T-cell (primary cell): Measurements from ENCODE around the gene TMEM18. TPM values are rescaled to one million over a fixed set of nuclear protein-coding genes. Genes with fewer than 3 reads are reported as not detected.

Experiments used
- ATAC-seq, 4 experiments: fragments of 200-7000 bp in 3 of 4; fragments of 150-1000 bp in 1 of 4; cut with Tn5 transposase; replicated peaks in 1 of 4; 1 replicate in 3 of 4; 2 replicates in 1 of 4; pipeline ENCODE4 v1.10.0; 2021; ENCODE audit warnings: moderate library complexity in 3 of 4, mild to moderate bottlenecking in 2 of 4, moderate number of reproducible peaks in 1 of 4
- CTCF ChIA-PET, 2 donors: fragments of 300-600 bp; sonication (Branson Sonifier 250); formaldehyde crosslinking; loops; one replicate each; lab custom pipeline; 2022; ENCODE audit warnings: antibody characterized with exemption in 2 of 2; lab: Charles Lee
- POLR2A ChIA-PET, 2 donors: fragments of 300-600 bp; sonication (Branson Sonifier 250); formaldehyde crosslinking; loops; one replicate each; lab custom pipeline; 2022; ENCODE audit warnings: antibody characterized with exemption in 2 of 2; lab: Charles Lee
- DNase-seq, 35 experiments: peaks; one replicate each; pipeline versions ENCODE4 v3.0.0 to v3.0.0-alpha.2; 2013 to 2023
- H3K27ac ChIP-seq: one replicate; pipeline ENCODE4 v1.5.1; 2013; ENCODE audit warnings: low read length
- H3K27me3 ChIP-seq, 2 experiments: replicated peaks in 1 of 2; 1 replicate in 1 of 2; 2 replicates in 1 of 2; pipeline versions ENCODE4 v1.6.1 to v1.7.0; 2013; ENCODE audit warnings: low read length in 1 of 2, mixed read lengths in 1 of 2; ENCODE audit not compliant: control insufficient read depth in 2 of 2, insufficient read depth in 2 of 2; ENCODE audit errors: extremely low read depth in 1 of 2
- H3K36me3 ChIP-seq, 2 donors: 1 replicate in 1 of 2; 2 replicates in 1 of 2; pipeline versions ENCODE4 v1.6.1 to v1.7.0; 2013; ENCODE audit warnings: low read length in 1 of 2; ENCODE audit not compliant: control insufficient read depth in 2 of 2, insufficient read depth in 1 of 2; ENCODE audit errors: extremely low read depth in 1 of 2
- H3K4me1 ChIP-seq, 2 experiments: 1 replicate in 1 of 2; 2 replicates in 1 of 2; pipeline versions ENCODE4 v1.6.1 to v1.7.0; 2013; ENCODE audit warnings: low read length in 2 of 2, mixed read lengths in 1 of 2; ENCODE audit not compliant: insufficient read depth in 2 of 2, control insufficient read depth in 1 of 2; ENCODE audit errors: extremely low read depth in 1 of 2
- H3K4me3 ChIP-seq, 2 donors: 1 replicate in 1 of 2; 2 replicates in 1 of 2; pipeline versions ENCODE4 v1.5.1 to v1.7.0; 2013; ENCODE audit warnings: mild to moderate bottlenecking in 2 of 2, low read length in 1 of 2, moderate library complexity in 1 of 2; ENCODE audit not compliant: control insufficient read depth in 1 of 2; ENCODE audit errors: extremely low read depth in 1 of 2
- H3K9me3 ChIP-seq: 2 replicates; pipeline ENCODE4 v1.7.0; 2013
- H3K27ac Mint-ChIP-seq, 2 donors: one replicate each; pipeline ENCODE4 v1.8.0; 2020 to 2021; ENCODE audit warnings: mild to moderate bottlenecking in 2 of 2, mixed read lengths in 2 of 2
- H3K27me3 Mint-ChIP-seq, 2 donors: one replicate each; pipeline ENCODE4 v1.8.0; 2021 to 2022; ENCODE audit warnings: mixed read lengths in 2 of 2
- H3K36me3 Mint-ChIP-seq: one replicate; pipeline ENCODE4 v1.8.0; 2021; ENCODE audit warnings: mixed read lengths
- H3K4me1 Mint-ChIP-seq, 3 donors: one replicate each; pipeline ENCODE4 v1.8.0; 2020 to 2022; ENCODE audit warnings: mixed read lengths in 3 of 3, mild to moderate bottlenecking in 1 of 3
- H3K4me3 Mint-ChIP-seq, 3 donors: one replicate each; pipeline ENCODE4 v1.8.0; 2020 to 2022; ENCODE audit warnings: mild to moderate bottlenecking in 3 of 3, mixed read lengths in 3 of 3, moderate library complexity in 3 of 3
- H3K9me3 Mint-ChIP-seq, 3 donors: one replicate each; pipeline ENCODE4 v1.8.0; 2020 to 2022; ENCODE audit warnings: mixed read lengths in 3 of 3
- WGBS: methylation state at CpG from one replicate; pipeline ENCODE4 v1.1.5; 2013; ENCODE audit warnings: missing lambda C conversion rate; ENCODE audit not compliant: insufficient coverage; 5-methylcytosine and 5-hydroxymethylcytosine counted together
- total RNA-seq, 35 experiments: library from RNA in 6 of 35; stranded (reverse) in 6 of 35; fragments of 120-200 nt in 1 of 35; gene quantifications; one replicate each; pipeline versions ENCODE4 v1.2.1 to v1.2.4 and lab custom pipeline; 2013 to 2026

The TMEM18 gene
- total RNA-seq, 5 donors from 2014 or later (not counting 1 experiment from before 2014, with no cell fraction given): 22.8 to 29.8 (median 28.8) TPM

- Mint-ChIP-seq H3K27me3 (peaks cover 0 to 12% of the 10 kb centered on the region in 2 donors), H3K4me3 (no peak overlapping the region), H3K36me3 (no peaks in the 10 kb centered on the region), H3K9me3 (peaks cover 0 to 3% (median 0%) of the 10 kb centered on the region in 3 donors), H3K27ac (no peak overlapping the region), H3K4me1 (no peaks in the 10 kb centered on the region)
- H3K27ac ChIP-seq: no peak overlapping the region
- no peak for ATAC-seq
- H3K4me1 ChIP-seq: no peaks in the 10 kb centered on the region
- H3K27me3 ChIP-seq: peaks cover 0 to 10% of the 10 kb centered on the region in 2 experiments
- DNase-seq: no peak
- 90% methylated on average over 5 of the region's 9 CpGs for WGBS
- H3K9me3 ChIP-seq: no peaks in the 10 kb centered on the region
- no peaks in the 10 kb centered on the region for H3K36me3 ChIP-seq
- no peak overlapping the region for H3K4me3 ChIP-seq
- CTCF ChIA-PET: no interaction called here
- POLR2A ChIA-PET: no interaction called here
These were observed 49.9 kb downstream of the TMEM18 start for GRCh38 chr2:627340-627709.

- no peak overlapping the region for H3K4me3 ChIP-seq
- H3K9me3 ChIP-seq: no peaks in the 10 kb centered on the region
- H3K27ac ChIP-seq: no peak overlapping the region
- ChIA-PET CTCF (no interaction called here), POLR2A (no interaction called here)
- H3K36me3 ChIP-seq: no peaks in the 10 kb centered on the region
- Mint-ChIP-seq H3K36me3 (no peaks in the 10 kb centered on the region), H3K4me1 (no peaks in the 10 kb centered on the region), H3K4me3 (no peak overlapping the region), H3K27ac (no peak overlapping the region), H3K9me3 (peaks cover 0 to 1% (median 0%) of the 10 kb centered on the region in 3 donors), H3K27me3 (peaks cover 0 to 11% of the 10 kb centered on the region in 2 donors)
- 90% methylated on average over 8 of the region's 14 CpGs for WGBS
- H3K4me1 ChIP-seq: no peaks in the 10 kb centered on the region
- H3K27me3 ChIP-seq: peaks cover 0 to 10% of the 10 kb centered on the region in 2 experiments
- no peak for ATAC-seq
- no peak for DNase-seq
These were observed 50.5 kb downstream of the TMEM18 start for GRCh38 chr2:626491-627339.

- Histone ChIP-seq H3K27me3 (peaks cover 0 to 10% of the 10 kb centered on the region in 2 experiments), H3K27ac (no peak overlapping the region), H3K4me3 (no peak overlapping the region), H3K36me3 (no peaks in the 10 kb centered on the region), H3K9me3 (no peaks in the 10 kb centered on the region), H3K4me1 (no peaks in the 10 kb centered on the region)
- no peaks in the 10 kb centered on the region for H3K36me3 Mint-ChIP-seq
- CTCF ChIA-PET: no interaction called here
- H3K27me3 Mint-ChIP-seq: peaks cover 0 to 9% of the 10 kb centered on the region in 2 donors
- no peaks in the 10 kb centered on the region for H3K4me1 Mint-ChIP-seq
- H3K27ac Mint-ChIP-seq: no peak overlapping the region
- H3K4me3 Mint-ChIP-seq: no peak overlapping the region
- DNase-seq (no peak), ATAC-seq (no peak)
- POLR2A ChIA-PET: no interaction called here
- WGBS: 72% methylated on average over 7 of the region's 12 CpGs
- no peaks in the 10 kb centered on the region for H3K9me3 Mint-ChIP-seq
These were observed 51.5 kb downstream of the TMEM18 start for GRCh38 chr2:625415-626333.

GRCh38 chr2:624551-625347 lies 52.5 kb downstream of the TMEM18 start:
- Mint-ChIP-seq H3K36me3 (no peaks in the 10 kb centered on the region), H3K4me1 (no peaks in the 10 kb centered on the region), H3K4me3 (no peak overlapping the region), H3K27me3 (peaks cover 0 to 9% of the 10 kb centered on the region in 2 donors), H3K27ac (no peak overlapping the region), H3K9me3 (no peaks in the 10 kb centered on the region)
- Histone ChIP-seq H3K4me3 (no peak overlapping the region), H3K36me3 (no peaks in the 10 kb centered on the region), H3K27ac (no peak overlapping the region), H3K9me3 (no peaks in the 10 kb centered on the region), H3K4me1 (no peaks in the 10 kb centered on the region), H3K27me3 (peaks cover 0 to 10% of the 10 kb centered on the region in 2 experiments)
- POLR2A ChIA-PET: no interaction called here
- CTCF ChIA-PET: no interaction called here
- DNase-seq (no peak), ATAC-seq (no peak)
- WGBS: 71% methylated on average over 9 of the region's 11 CpGs

- no peak overlapping the region for H3K27ac ChIP-seq
- no peaks in the 10 kb centered on the region for H3K36me3 ChIP-seq
- peaks cover 0 to 9% of the 10 kb centered on the region in 2 donors for H3K27me3 Mint-ChIP-seq
- no peaks in the 10 kb centered on the region for H3K4me1 Mint-ChIP-seq
- H3K27me3 ChIP-seq: peaks cover 0 to 10% of the 10 kb centered on the region in 2 experiments
- WGBS: 59% methylated on average over 5 of the region's 10 CpGs
- no peaks in the 10 kb centered on the region for H3K9me3 ChIP-seq
- ChIA-PET CTCF (no interaction called here), POLR2A (no interaction called here)
- H3K4me3 ChIP-seq: no peak overlapping the region
- H3K36me3 Mint-ChIP-seq: no peaks in the 10 kb centered on the region
- ATAC-seq: no peak
- no peak overlapping the region for H3K27ac Mint-ChIP-seq
- DNase-seq: no peak
- no peaks in the 10 kb centered on the region for H3K9me3 Mint-ChIP-seq
- no peaks in the 10 kb centered on the region for H3K4me1 ChIP-seq
- H3K4me3 Mint-ChIP-seq: no peak overlapping the region
These were observed 53.1 kb downstream of the TMEM18 start for GRCh38 chr2:624096-624495.
